GM18498 (cell line): Measurements from ENCODE around the gene RABAC1.
A peak's percentile ranks its signal among the peaks of the same experiment; 100 is the strongest.
"Not testable (repeated sequence)": the region's sequence is repeated elsewhere in the genome, so short reads cannot be mapped to it uniquely, and the experiment has no call there.

Experiments used
- ATAC-seq: cut with Tn5 transposase; IDR thresholded peaks from one replicate; pipeline ENCODE4 v1.9.1; 2021; ENCODE audit warnings: mild to moderate bottlenecking, moderate library complexity; ENCODE audit not compliant: unreplicated experiment

Gene RABAC1

DNA sequence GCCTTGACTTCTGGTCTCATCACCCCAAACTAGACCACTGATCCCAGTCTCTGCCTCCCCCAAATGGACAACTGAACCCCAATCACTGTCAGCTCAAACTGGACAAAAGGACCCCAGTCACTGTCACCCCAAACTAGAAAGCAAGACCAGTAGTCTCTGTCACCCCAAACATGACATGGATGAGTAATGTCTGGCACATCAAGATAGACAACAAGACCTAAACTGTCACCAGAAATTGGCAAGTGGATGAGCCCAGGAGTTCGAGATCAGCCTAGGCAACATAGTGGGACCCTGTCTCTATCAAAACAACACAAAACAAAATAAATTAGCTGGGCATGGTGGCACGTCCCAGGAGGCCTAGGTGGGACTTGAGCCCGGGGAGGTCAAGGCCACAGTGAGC lies 12.0 kb downstream of the RABAC1 start:
- ATAC-seq, result no peak

DNA sequence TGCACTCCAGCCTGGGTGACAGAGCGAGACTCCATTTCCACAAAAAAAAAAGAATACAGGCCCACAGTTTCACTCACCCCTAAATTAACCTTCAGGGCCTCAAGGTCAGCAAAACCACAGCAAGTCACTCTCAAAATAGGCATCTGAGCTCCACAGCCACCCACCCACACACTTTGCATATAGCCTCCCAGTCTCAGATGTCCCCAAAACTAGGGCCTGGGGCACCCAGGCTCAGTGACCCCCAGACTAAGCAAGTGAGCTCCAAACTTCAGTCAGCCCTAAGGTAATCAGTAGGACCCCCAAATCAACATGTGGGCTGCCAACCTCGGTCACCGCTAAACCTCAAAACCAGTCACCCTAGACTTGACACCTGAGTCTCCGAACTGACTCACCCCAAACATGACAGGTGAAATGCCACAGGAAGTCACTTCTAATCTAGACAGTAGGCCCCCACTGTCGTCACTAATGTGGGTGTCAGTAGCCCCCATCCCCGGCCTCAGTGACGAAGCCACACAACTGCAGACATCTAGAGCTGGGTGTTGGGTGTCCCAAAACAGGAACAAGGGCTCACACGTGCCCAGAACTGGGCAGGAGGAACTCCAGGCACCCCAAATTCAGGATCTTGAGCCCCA lies 13.9 kb downstream of the RABAC1 start:
- peak; percentile 80 for ATAC-seq

DNA sequence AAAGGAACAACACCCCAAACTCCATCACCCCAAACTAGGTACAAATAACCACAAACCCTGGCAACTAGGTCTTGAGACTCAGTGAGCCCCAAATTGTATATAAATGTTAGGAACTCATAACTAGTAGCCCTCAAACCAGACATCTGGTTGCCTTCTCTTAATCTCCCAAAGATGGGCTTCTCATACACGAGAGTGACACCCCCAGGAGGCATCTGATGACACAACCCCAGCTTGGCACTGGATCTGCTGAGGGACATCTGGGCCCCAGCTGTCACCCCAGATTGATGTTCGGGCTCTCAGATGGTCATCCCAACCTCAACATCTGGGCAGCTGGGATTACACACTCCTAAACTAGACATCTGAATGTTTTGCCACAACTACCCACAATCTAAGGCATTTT lies 14.8 kb downstream of the RABAC1 start:
- ATAC-seq, result no peak

DNA sequence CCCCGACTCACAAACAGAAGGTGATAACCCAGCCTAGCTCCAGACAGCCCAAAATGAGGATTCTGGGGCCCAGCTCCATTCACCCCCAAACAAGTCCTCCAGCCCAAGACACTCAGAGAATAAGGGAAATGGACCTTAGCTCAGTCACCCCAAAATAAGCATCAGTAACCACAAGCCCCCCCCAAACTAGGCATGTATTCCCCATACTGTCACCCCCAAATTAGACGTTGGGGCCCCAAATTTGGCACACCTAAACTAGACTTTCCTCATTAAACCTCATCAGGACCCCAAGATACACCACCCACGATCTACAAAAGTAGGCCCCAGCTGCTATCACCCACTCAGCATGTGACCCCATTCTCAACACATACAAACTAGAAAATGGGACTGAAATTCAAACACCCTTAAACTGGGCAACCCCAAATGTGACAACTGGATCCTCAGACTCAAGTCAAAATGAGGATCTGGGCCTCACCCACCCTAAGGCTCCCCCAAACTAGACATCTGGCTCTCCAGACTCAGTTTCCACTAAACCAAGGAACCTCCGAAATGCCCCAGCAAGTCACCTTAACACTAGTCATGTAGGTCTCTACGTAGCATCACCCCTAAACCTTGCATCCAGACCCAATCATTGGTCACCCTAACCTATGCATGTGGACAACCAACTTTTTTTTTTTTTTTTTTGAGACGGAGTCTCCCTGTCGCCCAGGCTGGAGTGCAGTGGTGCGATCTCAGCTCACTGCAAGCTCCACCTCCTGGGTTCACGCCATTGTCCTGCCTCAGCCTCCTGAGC lies 17.5 kb downstream of the RABAC1 start:
- ATAC-seq, result no peak

DNA sequence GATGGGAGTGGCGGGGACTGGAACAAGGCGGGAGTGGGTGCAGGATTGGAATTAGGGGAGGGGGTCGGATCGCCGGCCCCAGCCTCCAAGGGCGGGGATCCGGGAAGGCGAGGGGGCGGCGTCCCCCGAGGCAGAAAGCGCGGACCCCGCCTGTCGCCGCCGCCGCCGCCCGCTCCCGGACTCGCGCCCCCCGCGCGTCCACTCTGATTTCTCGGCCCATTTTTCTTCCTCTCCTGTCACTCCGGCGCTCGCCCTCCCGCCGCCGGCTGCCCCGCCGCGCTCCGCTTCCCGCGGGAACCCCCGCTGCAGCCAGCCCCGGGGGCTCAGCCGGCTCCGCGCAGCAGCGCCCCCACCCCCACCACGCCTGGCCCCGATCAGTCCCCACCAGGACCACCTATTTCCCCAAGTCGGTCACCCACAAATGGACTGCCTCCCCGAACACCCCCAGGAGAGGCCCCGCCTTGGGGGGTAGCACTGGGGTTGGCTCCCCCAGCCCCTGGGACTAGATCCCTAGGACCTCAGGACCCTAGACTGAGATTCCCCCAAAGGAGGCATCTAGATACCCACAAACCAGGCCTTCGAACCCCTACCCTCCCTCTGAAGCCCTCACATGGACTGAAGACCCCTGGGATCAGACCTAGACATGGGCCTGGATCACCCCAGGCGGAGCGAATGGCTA lies 18.3 kb downstream of the RABAC1 start:
- ATAC-seq, result no peak

DNA sequence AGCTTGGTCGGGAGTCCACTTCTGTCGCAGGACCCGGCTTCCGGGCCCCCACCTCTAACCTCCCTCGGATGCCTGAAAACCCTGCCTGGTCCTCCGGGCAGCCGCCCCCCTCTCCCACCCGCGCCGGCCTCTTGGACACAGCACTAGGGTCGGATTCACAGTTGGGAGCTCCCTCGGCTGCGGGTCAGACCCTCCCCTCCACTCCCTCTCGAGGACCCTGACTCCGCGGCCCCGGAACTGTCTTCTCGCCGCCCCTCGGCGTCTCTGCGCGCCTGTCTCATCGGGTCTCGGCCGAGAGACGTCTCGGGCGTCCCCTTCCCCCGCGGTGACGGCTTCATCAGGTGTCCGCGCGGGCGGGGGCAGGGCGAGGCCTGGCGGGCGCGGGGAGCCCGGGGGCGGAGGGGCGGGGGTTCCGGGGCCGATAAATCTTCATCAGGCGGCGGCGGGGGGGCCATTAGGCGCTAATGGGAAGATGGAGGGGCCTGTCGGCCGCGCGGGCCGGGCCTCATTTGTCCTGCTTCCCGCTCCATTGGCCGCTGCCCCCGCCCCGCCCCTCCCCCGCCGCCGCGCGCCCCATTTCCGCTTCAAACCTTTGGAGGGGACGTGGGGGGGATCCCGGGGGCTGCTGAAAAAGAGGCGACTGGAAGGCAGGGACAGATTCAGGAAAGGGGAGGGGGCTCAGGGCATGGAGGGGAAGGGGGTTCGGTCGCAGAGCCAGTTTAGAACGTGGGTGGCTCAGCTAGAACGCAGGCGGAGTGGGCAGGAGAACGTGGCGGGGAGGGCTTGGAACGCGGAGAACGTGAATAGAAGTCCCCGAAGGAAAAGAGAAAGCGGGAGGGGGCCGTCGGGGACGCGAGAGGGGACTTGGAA lies 19.0 kb downstream of the RABAC1 start:
- no peak for ATAC-seq

DNA sequence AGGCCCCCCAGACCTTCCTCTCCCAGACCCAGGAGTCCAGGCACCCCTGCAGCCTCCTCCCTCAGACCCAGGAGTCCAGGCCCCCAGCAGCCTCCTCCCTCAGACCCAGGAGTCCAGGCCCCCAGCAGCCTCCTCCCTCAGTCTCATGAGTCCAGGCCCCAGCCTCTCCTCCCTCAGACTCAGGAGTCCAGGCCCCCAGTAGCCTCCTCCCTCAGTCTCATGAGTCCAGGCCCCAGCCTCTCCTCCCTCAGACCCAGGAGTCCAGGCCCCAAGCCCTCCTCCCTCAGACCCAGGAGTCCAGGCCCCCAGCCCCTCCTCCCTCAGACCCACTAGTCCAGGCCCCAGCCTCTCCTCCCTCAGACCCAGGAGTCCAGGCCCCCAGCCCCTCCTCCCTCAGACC lies 19.9 kb downstream of the RABAC1 start:
- not testable (repeated sequence) for ATAC-seq

DNA sequence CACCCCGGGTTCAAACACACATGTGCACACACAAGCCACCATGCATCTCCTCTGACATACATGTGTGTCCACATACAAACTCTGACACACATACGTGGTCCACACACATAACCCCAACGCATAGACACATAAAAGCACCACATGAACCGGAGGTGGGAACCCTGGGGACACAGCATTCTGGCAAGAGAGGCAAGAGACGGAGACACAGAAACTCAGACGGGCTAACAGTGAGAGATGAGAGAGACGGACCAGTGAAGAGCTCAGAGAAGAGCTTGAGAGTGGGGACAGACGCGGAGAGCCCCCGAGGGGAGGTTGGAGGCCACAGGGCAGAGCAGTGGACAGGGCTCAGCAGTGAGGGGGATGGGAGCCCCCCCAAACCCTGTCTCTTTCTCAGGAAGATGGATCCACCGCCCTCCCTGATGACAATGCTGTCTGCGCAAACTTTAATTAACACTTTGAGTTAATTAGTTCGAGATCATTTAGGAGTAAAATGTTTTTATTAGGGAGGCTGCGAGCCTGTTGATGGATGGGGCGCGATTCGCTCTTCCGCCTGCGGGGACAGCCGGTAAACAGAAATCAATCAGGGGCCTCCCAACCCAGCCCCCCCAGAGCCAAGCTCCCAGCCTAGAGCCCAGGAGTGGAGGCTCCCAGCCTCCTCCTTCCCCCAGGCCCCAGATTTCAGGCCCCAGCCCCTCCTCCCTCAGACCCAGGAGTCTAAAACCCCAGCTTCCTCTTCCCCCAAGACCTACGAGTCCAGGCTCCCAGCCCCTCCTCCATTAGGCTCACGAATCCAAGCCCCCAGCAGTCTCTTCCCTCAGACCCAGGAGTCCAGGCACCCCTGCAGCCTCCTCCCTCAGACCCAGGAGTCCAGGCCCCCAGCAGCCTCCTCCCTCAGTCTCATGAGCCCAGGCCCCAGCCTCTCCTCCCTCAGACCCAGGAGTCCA lies 21.3 kb downstream of the RABAC1 start:
- ATAC-seq, result no peak

DNA sequence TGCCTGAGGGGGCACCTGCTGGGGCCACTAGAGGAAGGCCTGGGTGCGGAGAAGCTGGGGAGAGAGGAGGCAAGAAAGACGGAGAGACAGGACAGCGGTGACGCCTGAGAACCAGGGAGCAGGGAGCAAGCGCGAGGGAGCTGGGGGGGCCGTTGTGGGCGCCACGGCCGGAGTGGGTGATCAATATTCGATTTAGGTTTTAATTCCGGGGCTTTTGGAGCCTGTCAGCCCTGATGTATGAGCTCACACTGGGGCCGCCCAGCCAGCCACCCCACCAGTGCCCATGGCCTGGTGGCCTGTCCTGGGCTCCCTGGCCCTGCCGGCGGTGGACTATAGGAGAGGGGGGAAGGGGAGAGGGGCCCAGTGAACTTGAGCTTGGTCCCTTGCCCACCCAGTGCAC lies 22.2 kb downstream of the RABAC1 start:
- no peak for ATAC-seq

DNA sequence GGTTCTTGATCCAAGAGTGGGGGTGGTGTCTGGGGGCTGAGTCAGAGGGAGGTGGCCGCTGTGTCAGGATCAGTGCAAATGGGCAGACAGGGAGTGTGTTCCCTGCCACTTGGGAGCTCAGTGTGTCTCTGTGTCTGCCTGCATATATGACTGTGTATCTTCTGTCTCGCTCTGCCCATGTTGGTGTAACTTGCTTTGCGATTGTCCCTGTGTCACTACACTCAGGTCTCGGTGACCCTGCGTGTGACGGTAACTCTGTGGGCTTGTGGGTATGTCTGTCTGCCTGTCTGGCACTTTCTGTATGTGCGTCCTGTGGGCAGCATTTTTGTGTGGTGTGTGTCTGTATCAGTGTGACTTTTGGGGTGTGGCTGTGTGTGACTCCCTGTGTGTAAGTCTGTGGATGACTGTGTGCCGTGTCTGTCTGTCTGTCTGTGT lies 22.7 kb downstream of the RABAC1 start:
- no peak for ATAC-seq

DNA sequence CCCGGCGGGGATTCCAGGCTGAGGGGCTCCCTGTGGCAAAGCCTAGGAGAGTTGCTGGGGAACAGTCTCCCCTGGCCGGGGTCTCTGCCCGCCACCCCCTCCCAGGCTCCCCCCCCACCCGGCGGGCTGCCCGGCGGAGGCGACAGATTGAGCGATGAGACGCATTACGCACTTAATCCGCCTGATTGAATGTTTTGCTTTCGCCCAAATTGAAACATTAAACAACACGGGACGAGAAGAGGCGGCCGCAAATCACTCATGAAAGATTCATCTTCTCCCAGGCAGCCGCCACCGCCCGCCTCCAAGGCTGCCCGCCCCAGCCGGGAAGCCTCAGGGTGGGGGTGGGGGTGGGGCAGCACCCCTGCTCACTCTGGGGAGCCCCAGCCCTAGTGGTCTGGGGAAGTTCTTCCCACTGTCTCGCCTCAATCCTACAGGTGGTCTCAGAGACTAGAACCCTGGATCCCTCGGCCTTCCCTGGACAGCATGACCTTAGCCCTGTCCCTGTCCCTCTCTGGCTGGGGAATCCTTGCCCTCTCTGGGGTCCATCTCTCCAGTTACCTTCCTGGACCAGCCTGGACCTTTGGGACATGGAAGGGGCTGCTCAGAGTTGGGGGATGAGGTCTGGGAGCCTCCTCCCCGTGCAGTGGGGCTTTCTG lies 23.2 kb downstream of the RABAC1 start:
- ATAC-seq, result no peak

DNA sequence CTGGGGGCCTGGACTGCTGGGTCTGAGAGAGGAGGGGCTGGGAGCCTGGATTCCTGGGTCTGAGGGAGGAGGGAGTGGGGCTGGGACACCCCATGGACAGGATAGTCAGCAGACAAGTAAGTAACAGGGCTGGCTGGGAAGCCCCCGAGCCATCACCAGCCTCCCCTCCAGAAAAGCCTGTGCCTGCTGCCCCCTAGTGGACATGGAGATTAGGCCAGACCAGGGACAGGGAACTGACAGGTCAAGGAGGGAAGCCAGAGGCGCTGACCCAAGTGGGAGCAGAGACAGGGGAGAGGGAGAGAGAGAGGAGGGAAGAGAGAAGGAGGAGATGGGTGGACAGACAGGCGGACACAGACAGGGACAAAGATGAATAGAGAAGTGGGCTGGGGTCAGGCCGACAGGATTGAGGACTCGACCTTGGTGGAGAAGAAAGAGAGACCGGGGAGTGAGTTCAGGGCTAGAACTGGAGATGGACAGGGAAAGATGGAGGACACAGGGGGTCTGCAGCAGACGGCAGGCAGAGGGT lies 24.2 kb downstream of the RABAC1 start:
- no peak for ATAC-seq

DNA sequence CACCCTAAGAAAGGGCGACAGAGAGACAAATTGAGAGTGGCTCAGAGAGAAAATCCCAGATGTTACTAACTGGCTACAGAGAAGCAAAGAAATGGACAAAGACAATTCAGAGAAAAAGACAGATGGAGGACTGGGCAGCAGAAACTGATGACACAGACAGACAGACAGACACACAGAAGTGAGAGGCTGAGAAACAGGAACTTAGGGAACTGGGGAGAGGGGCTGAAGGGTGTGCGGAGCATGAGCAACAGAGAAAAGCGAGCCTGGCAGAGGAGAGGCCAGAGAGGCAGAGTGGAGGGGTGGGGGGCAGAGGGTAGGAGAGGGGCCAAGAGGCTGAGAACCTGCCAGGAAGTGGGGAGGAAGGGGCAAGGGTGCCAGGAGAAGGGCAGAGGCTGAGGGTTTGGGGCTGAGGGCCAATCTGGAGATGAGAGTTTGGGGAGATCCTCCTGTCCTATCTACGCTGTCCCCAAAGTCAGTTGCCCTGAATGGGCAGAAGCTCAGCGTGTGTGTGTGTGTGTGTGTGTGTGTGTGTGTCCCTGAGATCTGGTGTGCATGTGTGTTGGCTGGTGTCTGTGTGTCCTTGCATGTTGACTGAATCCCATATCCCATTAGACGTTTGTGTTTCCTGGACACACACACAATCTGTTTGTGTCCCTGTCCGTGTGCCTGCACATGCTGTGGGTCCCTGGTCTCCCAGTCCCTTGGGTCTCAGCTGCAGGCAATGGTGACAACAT lies 25.3 kb downstream of the RABAC1 start:
- ATAC-seq, result no peak

DNA sequence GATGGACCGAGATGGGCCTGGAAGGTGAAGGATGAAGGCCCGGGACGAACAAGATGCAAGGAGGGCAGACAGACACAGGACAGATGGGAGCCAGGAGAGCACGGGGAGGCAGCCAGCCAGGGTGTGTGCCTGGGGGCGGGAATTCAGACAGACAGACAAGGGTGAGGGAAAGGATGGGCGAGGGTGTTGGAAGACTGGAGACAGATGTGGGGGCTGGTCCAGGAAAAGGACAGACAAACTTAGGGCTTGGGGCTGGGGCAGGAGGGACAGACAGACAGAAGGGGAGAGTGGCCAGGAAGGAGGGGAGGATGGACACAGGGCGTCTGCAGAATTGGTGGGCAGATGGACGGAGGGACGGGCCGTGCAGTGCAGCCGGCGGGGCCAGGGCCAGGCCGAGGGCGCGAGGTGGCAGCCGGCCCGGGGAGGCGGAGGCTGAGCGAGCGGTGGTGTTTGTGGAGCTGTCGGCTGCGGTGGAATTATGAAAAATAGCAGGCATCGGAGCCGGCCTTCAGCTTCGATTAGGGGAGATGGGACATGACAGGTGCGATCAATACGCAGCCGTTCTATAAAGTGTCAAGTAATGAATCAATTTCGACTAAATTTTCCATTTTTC lies 26.3 kb downstream of the RABAC1 start:
- ATAC-seq, result no peak

DNA sequence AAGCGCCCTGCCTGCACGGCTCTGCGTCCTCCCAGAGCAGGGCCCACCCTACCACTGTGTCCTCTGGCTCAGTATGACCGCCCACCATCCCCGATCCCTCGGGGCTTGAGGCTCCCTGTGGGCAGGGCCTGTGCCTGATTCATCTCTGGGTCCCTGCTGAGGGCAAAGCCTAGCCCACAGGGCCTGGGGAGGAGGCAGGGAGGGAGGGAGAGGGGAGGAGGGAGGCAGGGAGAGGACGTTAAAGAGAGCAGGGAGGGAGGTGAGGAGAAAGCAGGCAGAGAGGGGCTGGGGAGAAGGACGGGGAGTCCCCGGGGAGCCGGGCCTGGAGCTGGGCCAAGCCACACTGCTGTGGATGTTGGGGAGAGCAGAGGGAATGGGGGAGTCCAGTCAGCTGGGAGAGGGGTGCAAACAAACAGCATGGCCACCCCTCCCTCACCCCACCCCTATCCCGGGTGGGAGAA lies 26.8 kb downstream of the RABAC1 start:
- no peak for ATAC-seq

DNA sequence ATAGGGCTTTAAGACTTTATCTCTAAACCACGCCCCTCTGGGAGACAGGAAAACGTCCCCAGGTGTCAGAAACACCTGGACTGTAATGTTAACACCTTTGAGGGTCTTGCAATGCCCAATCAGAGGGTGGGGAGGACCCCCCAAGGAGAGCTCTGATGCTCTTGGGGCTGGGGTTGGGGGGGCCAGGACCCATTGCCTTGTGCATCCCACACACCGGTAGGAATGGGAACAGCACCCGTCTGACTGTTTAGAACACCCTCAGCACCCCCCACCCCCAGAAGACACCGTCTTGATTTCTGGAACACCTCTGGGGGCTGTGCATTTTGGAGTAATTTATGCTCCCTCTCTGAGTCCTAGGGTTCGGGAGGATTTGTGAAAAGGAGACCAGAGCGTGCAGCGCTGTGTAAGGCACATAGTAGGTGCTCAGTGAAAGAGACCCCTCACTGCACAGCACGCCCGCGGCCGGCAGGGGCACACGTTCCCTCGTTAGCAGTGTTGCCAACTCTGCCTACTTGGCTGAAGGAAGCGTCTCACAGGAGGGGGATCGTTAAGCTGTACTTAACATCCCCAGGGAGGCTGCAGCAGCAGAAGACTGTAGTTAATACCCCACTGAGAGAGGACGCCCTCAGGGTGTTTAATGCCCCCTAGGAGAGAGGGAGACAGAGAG lies 28.1 kb downstream of the RABAC1 start:
- no peak for ATAC-seq

DNA sequence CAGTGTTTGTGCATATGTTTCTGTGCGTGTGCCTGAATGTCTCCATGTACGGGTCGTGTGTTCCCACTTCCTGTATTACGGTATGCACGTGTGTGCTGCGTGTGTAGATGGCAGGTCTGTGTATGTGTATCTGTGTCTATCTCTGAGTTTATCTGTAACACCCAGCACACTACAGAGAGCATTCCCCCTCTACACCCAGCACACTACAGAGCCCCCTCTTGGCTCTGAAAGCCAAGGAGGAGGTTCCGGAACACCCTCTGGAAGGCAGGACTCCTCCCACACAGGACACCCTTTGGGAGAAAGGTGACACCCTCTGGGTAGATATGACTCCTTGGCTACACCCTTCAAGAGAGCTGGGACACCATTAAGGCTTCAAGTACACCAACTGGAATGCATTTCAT lies 28.8 kb downstream of the RABAC1 start:
- ATAC-seq, result no peak
